Activated naive CD4-positive, alpha-beta T cell treated with anti-CD3 and anti-CD28 coated beads, Interleukin-2, amount 50 U/mL, for 72 hours (primary cell): ENCODE data around the gene MED22. TPM values are rescaled to one million over a fixed set of nuclear protein-coding genes. Genes with fewer than 3 reads are reported as not detected.
"Not testable (repeated sequence)": the region's sequence is repeated elsewhere in the genome, so short reads cannot be mapped to it uniquely, and the experiment has no call there.

Experiments used
- ATAC-seq, 2 donors: fragments of 150-1000 bp; cut with Tn5 transposase; 2 replicates each; pipeline ENCODE4 v1.10.0; 2021; ENCODE audit warnings: mild to moderate bottlenecking in 2 of 2, moderate library complexity in 2 of 2
- DNase-seq, 2 donors: peaks; one replicate each; pipeline ENCODE4 v3.0.0; 2021 to 2022; ENCODE audit warnings: low spot score in 2 of 2
- H3K27ac Mint-ChIP-seq, 2 donors: one replicate each; pipeline ENCODE4 v1.8.0; 2022; ENCODE audit warnings: mild to moderate bottlenecking in 2 of 2, mixed read lengths in 2 of 2
- H3K36me3 Mint-ChIP-seq, 2 donors: one replicate each; pipeline ENCODE4 v1.8.0; 2022; ENCODE audit warnings: mixed read lengths in 2 of 2
- H3K9me3 Mint-ChIP-seq, 2 donors: one replicate each; pipeline ENCODE4 v1.8.0; 2022; ENCODE audit warnings: mixed read lengths in 2 of 2
- total RNA-seq, 2 donors: library from RNA; stranded (reverse); gene quantifications; one replicate each; pipeline ENCODE4 v1.2.3, GENCODE V29; 2022

Gene MED22
- total RNA-seq, 2 donors from 2014 or later = 27.7 to 29.4 TPM

DNA sequence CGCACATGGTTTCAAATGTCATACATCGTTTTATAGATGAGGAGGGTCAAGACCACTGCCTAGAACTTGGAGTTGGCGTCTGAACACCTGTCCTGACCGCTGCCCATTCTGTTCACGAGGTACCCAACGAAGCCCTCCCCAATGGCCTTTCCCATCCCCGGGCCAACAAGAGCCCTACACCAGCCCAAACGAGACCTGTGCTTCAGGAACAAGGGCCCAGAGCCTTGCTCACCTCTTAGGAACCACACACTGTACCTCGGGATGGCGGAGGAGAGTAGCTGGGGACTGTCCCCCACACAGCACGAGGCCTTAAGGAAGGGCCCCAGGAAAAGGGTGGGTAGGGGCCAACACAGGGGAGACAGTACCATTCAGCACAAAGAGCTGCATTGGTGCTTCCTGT, 14.9 kb downstream of the MED22 start:
- Mint-ChIP-seq H3K27ac (no peak overlapping the region), H3K9me3 (no peaks in the 10 kb centered on the region), H3K36me3 (peaks cover 24 to 37% of the 10 kb centered on the region in 2 donors)
- ATAC-seq = no peak
- DNase-seq = no peak

DNA sequence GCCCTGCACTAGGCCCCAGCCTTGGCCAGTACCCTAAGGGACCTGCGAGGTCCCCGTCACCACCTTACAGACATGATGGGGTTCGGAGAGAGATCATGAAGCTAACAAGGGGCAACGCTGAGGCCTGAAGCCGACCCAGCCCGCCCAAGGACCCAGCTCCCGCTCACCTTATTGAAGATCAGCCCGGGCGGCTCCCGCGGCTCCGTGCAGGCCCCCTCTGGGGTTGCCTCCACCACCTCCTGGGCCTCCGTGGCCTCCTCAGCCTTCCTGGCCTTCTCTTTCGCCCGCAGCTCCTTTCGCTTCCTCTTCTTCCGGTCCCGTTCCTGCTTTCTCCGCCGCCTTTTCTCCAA, 15.6 kb downstream of the MED22 start:
- H3K9me3 Mint-ChIP-seq = no peaks in the 10 kb centered on the region
- DNase-seq (no peak), ATAC-seq (no peak)
- H3K27ac Mint-ChIP-seq = no peak overlapping the region
- peaks cover 24 to 37% of the 10 kb centered on the region in 2 donors for H3K36me3 Mint-ChIP-seq

DNA sequence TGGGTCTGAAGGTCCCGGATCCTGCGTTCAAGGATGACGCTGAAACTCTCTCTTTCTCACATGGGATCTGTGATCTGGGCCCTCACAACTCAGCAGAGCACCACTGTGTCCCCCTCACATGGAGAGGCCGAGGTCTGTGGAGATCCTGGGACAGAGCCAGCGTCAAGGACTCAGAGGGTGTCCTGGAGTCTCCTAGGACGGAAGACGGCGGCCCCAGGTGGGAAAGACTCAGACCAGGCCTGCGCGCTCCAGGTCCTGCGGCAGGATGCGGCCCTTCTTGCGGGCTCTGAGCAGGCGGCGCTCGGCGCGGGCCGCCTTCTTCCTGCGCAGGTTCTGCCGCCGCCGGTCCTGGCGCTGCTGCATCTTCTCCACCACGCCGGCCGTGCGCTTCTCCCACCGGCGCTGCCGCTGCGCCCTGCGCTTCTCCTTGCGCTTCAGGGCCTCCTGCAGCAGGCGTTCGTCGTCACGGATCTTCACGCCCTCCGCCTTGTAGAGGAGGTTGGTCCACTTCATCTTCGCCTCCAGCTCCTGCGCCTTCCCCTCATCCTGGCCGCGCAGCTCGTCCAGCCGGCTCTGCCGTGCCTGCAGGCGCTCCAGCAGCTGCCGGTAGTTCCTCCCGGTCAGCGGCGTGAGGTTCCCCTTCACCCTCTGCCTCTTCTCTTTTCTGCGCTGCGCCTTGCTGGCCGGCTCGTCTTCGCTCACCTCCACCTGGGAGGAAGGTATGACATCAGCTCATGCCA, 16.1 kb downstream of the MED22 start:
- peak overlapping the region in 1 of 2 donors; percentile 60 for H3K27ac Mint-ChIP-seq
- H3K36me3 Mint-ChIP-seq = peaks cover 24 to 37% of the 10 kb centered on the region in 2 donors
- H3K9me3 Mint-ChIP-seq = no peaks in the 10 kb centered on the region
- DNase-seq (no peak), ATAC-seq (no peak)

DNA sequence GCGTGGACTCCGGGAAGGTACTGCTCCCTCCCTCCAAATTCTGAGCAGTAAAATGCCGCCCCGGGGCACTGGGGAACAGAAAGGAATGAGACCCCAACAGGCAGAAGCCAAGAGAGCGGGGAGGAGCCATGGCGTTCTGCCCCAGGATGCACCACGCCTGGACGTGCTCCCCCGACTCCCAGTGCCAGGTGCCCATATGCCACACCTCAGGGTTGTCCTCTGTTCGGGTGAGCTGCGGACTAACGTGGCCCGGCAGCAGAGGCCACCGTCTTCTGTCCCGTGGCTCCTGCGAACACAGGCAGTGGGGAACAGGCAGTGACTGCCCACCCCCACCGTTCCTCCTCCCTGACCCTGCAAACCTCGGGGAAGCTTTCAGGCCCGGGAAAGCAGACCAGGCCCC, 16.7 kb downstream of the MED22 start:
- H3K27ac Mint-ChIP-seq = peak overlapping the region in 1 of 2 donors; percentile 60
- DNase-seq = no peak
- ATAC-seq = no peak
- H3K9me3 Mint-ChIP-seq = no peaks in the 10 kb centered on the region
- peaks cover 23 to 36% of the 10 kb centered on the region in 2 donors for H3K36me3 Mint-ChIP-seq

DNA sequence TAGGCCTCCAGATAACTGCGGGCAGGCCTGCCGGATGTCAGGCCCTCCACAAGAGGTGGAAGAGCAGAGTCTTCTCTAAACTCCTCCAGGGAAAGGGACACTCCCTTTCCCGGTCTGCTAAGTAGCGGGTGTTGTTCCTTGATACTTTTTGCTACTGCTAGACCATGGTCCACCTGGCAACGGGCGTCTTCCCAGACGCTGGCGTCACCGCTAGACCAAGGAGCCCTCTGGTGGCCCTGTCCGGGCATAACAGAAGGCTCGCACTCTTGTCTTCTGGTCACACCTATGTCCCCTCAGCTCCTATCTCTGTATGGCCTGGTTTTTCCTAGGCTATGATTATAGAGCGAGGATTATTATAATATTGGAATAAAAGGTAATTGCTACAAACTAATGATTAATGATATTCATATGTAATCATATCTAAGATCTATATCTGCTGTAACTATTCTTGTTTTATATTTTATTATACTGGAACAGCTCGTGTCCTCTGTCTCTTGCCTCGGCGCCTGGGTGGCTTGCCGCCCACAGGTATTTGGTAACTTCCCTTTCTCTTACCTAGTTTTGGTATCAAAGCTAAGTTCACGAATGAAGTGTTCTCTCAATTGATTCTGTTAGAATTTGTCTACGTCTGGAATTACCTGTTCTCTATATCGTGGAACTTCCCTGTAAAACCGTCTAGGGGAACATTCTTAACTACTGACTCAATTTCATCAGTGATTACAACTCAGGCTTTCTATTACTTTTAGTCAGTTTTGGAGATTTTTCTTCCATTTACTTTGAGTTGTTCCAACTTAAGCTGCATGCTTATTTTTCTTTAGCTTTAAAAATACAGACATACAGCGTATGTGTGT, 18.4 kb downstream of the MED22 start:
- peak in 1 of 2 donors; percentile 37 for DNase-seq
- not testable (repeated sequence) for H3K9me3 Mint-ChIP-seq

DNA sequence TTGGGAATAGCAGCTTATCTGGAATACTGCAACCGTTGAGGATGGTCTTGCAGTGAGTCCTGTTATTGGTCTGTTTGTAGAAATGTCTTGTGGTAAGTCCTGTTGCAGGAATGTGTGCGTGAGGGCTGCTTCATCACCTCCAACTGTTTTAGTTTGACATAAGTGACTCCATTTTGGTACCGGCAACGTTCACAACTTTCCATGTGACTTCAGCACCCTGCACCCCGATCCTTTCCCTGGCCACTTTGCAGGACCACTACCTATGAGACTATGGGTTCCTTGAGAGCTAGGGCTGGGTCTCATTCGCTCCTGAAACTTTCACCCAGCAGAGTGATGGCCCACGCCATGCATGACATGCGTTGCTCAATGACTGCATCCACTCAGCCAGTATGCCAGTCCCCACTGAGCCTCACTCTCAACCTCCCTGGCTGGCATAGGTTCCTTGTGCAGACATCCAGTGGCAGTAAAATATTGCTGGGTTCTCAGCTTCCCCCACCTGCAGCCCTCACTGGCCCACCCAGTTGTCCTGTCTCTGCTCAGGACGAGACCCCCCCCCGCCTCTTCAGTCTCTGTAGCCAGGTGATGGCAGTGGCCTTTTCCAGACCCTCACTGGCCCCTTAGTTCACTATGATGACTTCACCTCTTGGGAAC, 20.0 kb downstream of the MED22 start:
- DNase-seq (no peak), ATAC-seq (peak in 1 of 2 donors; percentile 11)
- peak overlapping the region in 1 of 2 donors; percentile 34 for H3K27ac Mint-ChIP-seq
- H3K36me3 Mint-ChIP-seq = peaks cover 0 to 12% of the 10 kb centered on the region in 2 donors
- no peaks in the 10 kb centered on the region for H3K9me3 Mint-ChIP-seq

More for the DNA sequence above, 18.4 kb downstream of the MED22 start:
- peaks cover 7 to 19% of the 10 kb centered on the region in 2 donors for H3K36me3 Mint-ChIP-seq
- peak overlapping the region in 1 of 2 donors; percentile 34 for H3K27ac Mint-ChIP-seq
- ATAC-seq = not testable (repeated sequence)

DNA sequence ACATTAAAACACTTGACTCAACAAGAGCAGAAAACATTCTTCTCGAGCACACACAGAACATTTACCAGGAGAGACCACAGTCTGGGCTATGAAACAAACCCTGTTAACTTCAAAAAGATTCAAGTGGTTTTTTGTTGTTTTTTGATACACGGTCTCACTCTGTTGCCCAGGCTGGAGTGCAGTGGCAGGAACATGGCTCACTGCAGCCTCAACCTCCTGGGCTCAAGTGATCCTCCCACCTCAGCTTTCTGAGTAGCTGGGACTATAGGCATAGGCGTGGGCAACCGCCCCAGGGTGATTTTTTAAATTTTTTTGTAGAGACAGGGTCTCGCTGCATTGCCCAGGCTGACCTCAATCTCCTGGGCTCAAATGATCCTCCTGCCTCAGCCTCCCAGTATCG, 20.9 kb downstream of the MED22 start:
- H3K27ac Mint-ChIP-seq = peak overlapping the region in 1 of 2 donors; percentile 19
- ATAC-seq, DNase-seq, H3K9me3 Mint-ChIP-seq, H3K36me3 Mint-ChIP-seq: not testable (repeated sequence)

DNA sequence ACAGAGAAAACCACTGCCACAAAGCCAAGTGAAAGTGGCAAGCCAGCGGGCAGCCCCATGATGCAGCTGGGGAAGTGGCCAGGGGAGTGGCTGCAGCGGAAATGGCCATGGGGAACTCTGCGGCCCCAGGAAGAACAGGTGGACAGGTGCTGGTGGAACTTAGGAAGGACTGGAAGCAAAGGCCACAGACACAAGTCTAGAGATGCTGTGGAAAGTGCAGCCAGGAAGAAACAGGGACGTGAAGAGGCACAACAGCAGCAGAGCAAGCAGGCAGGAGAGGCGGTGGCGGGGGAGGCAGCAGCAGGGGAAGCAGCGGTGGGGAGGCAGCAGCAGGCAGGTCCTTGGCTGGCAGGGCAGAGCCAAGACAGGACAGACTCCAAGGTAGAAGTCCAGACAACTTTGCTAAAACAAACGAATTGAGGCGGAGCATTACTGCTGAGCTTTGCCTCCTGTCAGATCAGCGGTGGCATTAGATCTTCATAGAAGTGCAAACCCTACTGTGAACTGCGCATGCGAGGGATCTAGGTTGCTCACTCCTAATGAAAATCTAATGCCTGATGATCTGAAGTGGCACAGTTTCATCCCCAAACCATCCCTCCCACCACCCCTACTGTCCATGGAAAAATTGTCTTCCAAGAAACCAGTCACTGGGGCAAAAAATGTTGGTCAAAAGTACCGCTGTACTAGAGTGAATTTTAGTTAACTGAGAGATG, 23.8 kb downstream of the MED22 start:
- no peak for DNase-seq
- H3K9me3 Mint-ChIP-seq = no peaks in the 10 kb centered on the region
- no peaks in the 10 kb centered on the region for H3K36me3 Mint-ChIP-seq
- no peak overlapping the region for H3K27ac Mint-ChIP-seq
- ATAC-seq = no peak

DNA sequence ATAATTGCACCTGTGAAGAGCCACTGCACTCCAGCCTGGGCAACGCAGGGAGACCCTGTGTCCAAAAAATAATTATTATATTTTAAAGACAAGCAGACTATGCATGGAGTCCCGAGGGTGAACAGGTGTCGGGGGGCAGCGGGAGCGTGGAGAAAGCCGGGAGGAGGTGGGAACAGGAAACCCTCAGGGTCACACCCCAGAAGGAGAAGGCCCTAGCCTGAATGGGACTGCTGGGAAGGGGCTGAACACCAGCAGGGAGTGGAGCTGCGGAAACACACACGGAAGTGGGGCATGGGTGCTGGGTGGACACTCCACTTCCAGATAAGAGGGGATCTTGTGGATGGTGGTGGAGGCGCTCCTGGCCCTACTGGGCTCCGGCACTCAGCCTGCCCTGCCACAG, 24.7 kb downstream of the MED22 start:
- ATAC-seq (no peak), DNase-seq (no peak)
- H3K9me3 Mint-ChIP-seq = no peaks in the 10 kb centered on the region
- H3K36me3 Mint-ChIP-seq = no peaks in the 10 kb centered on the region
- peak overlapping the region in 1 of 2 donors; percentile 38 for H3K27ac Mint-ChIP-seq

DNA sequence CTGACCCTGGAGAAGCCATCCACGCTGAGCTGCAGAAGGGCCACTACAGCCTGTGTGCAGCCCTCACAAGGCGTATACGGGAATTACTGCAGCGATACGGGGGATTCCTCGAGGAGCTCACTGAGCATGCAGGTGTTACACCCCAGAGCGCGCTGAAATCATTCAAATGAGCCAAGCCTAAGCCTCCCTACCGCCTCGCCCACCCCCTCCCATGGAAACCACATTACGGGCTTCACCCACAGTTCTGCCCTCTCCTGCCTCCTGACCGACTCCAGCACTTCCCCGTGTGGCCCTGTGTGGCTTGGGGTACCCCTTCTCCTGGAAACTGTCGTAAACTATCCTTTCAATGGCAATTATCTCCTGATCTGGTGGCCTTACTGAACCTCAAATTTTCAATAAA, 25.2 kb downstream of the MED22 start:
- no peaks in the 10 kb centered on the region for H3K36me3 Mint-ChIP-seq
- no peaks in the 10 kb centered on the region for H3K9me3 Mint-ChIP-seq
- no peak overlapping the region for H3K27ac Mint-ChIP-seq
- ATAC-seq (no peak), DNase-seq (peak in 1 of 2 donors; percentile 45)

DNA sequence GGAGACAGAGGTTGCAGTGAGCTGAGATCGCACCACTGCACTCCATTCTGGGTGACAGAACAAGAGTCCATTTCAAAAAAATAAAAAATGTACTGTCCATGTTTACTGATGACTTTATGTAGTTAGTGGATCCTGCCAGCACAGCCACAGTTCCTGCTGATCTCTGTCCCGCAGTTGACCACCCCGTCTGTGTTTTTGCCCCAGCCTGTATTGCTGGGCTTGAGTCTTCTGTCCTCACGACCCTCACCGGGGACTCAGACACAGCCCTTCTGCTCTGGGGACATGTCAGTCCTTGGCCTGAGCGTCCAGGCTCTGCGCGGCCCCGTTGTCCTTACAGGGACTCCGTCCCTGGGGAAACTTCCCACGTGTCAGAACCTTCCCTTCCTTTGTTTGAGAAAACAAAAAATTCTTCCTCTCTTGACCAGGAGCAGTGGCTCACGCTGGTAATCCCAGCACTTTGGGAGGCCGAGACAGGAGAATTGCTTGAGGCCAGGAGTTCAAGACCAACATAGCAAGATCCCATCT, 26.5 kb downstream of the MED22 start:
- no peak for ATAC-seq
- Mint-ChIP-seq H3K27ac (peak overlapping the region in 1 of 2 donors; percentile 23), H3K9me3 (no peaks in the 10 kb centered on the region), H3K36me3 (no peaks in the 10 kb centered on the region)
- DNase-seq = no peak

DNA sequence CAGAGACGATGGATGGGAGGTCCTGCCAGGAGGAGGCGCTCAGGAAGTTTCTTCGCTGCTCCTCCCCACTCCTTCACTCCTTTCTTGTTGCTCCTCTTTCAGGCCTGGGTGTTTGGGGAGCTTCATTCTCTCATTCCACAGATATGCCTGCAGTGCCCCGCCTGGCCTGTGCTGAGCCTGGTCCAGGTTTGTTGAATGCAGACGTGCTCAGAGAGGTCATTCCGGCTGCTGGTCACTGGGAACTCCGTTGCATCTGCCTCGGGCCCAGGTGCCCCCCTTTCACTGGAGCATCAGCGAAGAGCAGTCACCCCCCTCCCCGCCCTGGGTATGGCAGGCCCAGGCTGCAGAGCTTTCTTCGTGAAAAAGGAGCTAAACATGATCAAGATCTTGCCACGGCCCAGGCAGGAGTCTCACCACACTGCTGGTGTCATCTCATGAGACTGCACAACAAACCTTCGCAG, 27.5 kb downstream of the MED22 start:
- Mint-ChIP-seq H3K36me3 (no peaks in the 10 kb centered on the region), H3K9me3 (no peaks in the 10 kb centered on the region)
- DNase-seq = no peak

DNA sequence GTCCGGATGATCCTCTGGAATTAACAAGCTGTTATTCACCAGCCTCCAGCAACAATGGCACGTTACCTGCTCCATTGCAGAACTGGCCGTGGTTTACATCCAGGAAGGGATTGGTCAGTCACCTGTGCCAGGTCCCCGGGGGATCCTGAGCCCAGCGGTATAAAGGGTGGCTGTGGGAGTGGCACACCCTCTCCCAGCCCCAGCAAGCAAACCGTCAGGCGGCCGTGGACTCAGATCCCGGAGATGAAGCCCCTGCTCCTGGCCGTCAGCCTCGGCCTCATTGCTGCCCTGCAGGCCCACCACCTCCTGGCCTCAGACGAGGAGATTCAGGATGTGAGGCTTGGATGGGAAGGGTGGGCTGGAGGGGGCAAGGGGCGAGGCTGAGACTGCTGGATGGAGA, 30.4 kb downstream of the MED22 start:
- not testable (repeated sequence) for ATAC-seq, H3K36me3 Mint-ChIP-seq, H3K9me3 Mint-ChIP-seq, H3K27ac Mint-ChIP-seq, DNase-seq

More for the DNA sequence above, 27.5 kb downstream of the MED22 start:
- ATAC-seq = no peak
- no peak overlapping the region for H3K27ac Mint-ChIP-seq

DNA sequence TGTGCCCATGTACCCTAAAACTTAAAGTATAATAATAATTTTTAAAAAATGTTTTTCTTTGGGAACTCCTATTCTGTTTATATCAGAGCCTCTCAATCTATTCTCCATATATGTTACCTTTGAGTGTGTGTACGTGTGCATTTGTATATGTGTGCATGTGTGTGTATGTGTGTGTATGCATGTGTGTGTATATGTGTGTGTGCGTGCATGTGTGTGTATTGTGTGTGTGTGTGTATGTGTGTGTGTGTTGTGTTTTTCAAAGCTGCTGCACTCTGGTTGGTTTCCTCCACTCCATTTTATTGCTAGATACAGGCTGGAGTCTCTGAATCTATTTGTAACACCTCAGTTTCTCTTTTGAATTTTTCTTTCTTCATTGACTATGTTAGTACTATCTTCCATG, 31.9 kb downstream of the MED22 start:
- ATAC-seq = no peak
- H3K27ac Mint-ChIP-seq = no peak overlapping the region
- no peaks in the 10 kb centered on the region for H3K36me3 Mint-ChIP-seq
- no peak for DNase-seq
- H3K9me3 Mint-ChIP-seq = no peaks in the 10 kb centered on the region

DNA sequence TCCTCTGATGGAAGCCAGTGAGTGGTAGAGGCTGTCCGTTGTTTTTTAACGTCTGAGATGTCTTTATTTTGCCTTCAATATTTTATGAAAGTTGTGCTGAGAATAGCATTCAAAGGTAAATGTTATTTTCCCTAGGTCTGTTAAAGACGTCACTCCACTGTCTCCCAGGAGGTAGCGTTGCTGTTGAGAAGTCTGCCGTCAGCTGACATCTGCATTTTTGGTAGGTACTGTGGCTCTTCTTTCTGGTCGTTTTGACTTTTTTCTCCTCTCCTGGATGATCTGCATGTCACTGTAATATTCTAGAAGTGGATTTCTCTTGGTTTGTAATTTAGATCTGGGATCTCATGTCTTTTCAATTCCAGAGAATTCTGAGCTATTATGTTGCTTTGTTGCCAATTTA, 38.3 kb downstream of the MED22 start:
- no peak for ATAC-seq
- H3K9me3 Mint-ChIP-seq = no peaks in the 10 kb centered on the region
- no peak for DNase-seq
- H3K27ac Mint-ChIP-seq = no peak overlapping the region
- no peaks in the 10 kb centered on the region for H3K36me3 Mint-ChIP-seq

DNA sequence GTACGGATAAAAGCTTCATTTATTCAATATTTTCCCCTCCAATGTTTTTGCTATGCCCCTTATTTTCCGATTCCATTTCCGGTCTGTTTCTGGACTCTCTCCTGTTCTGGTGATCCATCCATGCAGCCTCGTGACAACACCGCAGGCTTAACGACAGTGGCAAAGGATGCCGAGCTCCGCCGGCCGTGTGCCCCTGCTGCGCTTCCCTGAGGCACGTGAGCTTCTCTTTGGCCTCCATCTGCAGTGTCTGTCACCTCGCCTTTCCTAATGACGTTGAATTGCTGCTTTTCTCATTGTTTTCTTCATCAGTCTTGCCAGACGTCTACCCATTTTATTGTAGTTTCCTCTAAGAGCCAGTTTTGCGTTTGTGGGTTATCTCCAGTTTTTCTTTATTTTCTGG, 40.6 kb downstream of the MED22 start:
- DNase-seq (no peak), ATAC-seq (no peak)
- Mint-ChIP-seq H3K36me3 (no peaks in the 10 kb centered on the region), H3K27ac (no peak overlapping the region), H3K9me3 (no peaks in the 10 kb centered on the region)
